Liver (tissue), 3 donors: ENCODE results near the gene GDPD5.

Source experiments
- EGR1 ChIP-seq, 2 donors: IDR thresholded peaks; 2 replicates each; pipeline ENCODE4 v1.6.1; 2016 to 2018; ENCODE audit warnings: antibody characterized with exemption in 2 of 2, low read depth in 2 of 2
- FOXA1 ChIP-seq: IDR thresholded peaks from 2 replicates; pipeline ENCODE4 v1.6.1; 2016; ENCODE audit warnings: antibody characterized with exemption
- GABPA ChIP-seq, 2 donors: IDR thresholded peaks in 1 of 2; conservative IDR thresholded peaks in 1 of 2; 2 replicates each; pipeline ENCODE4 v1.6.1; 2016; ENCODE audit warnings: antibody characterized with exemption in 2 of 2, mild to moderate bottlenecking in 1 of 2, moderate library complexity in 1 of 2
- HNF4A ChIP-seq, 2 donors: conservative IDR thresholded peaks; 2 replicates each; pipeline ENCODE4 v1.6.1; 2016; ENCODE audit warnings: antibody characterized with exemption in 2 of 2, mild to moderate bottlenecking in 2 of 2
- JUND ChIP-seq, 2 donors: IDR thresholded peaks; 2 replicates each; pipeline ENCODE4 v1.6.1; 2016; ENCODE audit warnings: antibody characterized with exemption in 2 of 2
- MAX ChIP-seq: IDR thresholded peaks from 2 replicates; pipeline ENCODE4 v1.6.1; 2016; ENCODE audit warnings: antibody characterized with exemption
- NR2F2 ChIP-seq: IDR thresholded peaks from 2 replicates; pipeline ENCODE4 v1.6.1; 2016; ENCODE audit warnings: antibody characterized with exemption
- RAD21 ChIP-seq, 2 donors: IDR thresholded peaks; 2 replicates each; pipeline ENCODE4 v1.6.1; 2016; ENCODE audit warnings: antibody characterized with exemption in 2 of 2, mild to moderate bottlenecking in 2 of 2
- SP1 ChIP-seq: IDR thresholded peaks from 2 replicates; pipeline ENCODE4 v1.6.1; 2018; ENCODE audit warnings: antibody characterized with exemption, mild to moderate bottlenecking
- TAF1 ChIP-seq: conservative IDR thresholded peaks from 2 replicates; pipeline ENCODE4 v1.6.1; 2016; ENCODE audit warnings: antibody characterized with exemption, mild to moderate bottlenecking
- YY1 ChIP-seq: IDR thresholded peaks from 2 replicates; pipeline ENCODE4 v1.6.1; 2016; ENCODE audit warnings: antibody characterized with exemption, mild to moderate bottlenecking
- ZBTB33 ChIP-seq: IDR thresholded peaks from 2 replicates; pipeline ENCODE4 v1.6.1; 2016; ENCODE audit warnings: antibody characterized with exemption
- TF ChIP-seq, protein P1 (sequence below): fragments of 150-350 bp; IDR thresholded peaks from 2 replicates; pipeline ENCODE4 v1.5.1; 2017; ENCODE audit warnings: improper control_type of control experiment, low read depth, low read length; ENCODE audit not compliant: missing input control
- donor health status: healthy.
- donor health status: healthy.

DNA sequence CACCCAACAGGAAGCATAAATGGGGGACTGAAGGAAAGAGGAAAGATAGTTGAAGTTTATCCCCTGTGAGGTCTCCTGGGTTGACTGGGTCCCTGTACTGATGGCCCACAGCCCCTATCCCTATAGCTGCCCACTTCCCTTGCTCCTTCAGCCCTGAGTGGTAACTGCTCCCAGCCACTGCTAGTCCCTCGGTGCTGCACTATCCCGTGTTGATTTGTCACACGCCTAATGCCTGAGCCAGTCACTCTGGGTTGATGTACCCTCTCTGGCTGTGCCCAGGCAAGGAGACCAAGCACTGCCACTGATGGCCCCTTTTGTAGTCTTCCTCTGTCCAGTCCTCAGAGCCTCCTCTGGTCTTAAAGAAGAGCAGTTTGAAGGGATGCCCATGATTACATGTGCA is 9.6 kb downstream of the GDPD5 start:
- TF ChIP-seq MAX (no peak), FOXA1 (no peak), TAF1 (no peak), YY1 (no peak), RAD21 (IDR thresholded peaks at IDR 0.05) (no peak), EGR1 (IDR thresholded peaks at IDR 0.05; ENCODE audit: low read depth in 2 of 2) (no peak), ZBTB33 (no peak), JUND (IDR thresholded peaks at IDR 0.05) (no peak), NR2F2 (no peak), GABPA (IDR thresholded peaks at IDR 0.05 in 1 of 2, conservative IDR thresholded peaks at IDR 0.05 in 1 of 2) (no peak), HNF4A (conservative IDR thresholded peaks at IDR 0.05) (no peak), SP1 (no peak)
- TF ChIP-seq, protein P1, sequence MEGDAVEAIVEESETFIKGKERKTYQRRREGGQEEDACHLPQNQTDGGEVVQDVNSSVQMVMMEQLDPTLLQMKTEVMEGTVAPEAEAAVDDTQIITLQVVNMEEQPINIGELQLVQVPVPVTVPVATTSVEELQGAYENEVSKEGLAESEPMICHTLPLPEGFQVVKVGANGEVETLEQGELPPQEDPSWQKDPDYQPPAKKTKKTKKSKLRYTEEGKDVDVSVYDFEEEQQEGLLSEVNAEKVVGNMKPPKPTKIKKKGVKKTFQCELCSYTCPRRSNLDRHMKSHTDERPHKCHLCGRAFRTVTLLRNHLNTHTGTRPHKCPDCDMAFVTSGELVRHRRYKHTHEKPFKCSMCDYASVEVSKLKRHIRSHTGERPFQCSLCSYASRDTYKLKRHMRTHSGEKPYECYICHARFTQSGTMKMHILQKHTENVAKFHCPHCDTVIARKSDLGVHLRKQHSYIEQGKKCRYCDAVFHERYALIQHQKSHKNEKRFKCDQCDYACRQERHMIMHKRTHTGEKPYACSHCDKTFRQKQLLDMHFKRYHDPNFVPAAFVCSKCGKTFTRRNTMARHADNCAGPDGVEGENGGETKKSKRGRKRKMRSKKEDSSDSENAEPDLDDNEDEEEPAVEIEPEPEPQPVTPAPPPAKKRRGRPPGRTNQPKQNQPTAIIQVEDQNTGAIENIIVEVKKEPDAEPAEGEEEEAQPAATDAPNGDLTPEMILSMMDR, result no peak
